Left lung (tissue), 10 donors: ENCODE results near the gene BCAS3. TPM values are rescaled to one million over a fixed set of nuclear protein-coding genes. Genes with fewer than 3 reads are reported as not detected.

Experiments
- ATAC-seq: fragments of 200-7000 bp; cut with Tn5 transposase; one replicate; pipeline ENCODE4 v1.9.1; 2020; ENCODE audit warnings: moderate library complexity
- DNase-seq, 4 donors: peaks; one replicate each; pipeline ENCODE4 v3.0.0-alpha.2; 2013 to 2020
- H3K27ac ChIP-seq, 2 donors: fragments of 200-600 bp; sonication (generic) in 1 of 2; one replicate each; pipeline versions ENCODE4 v1.5.0 to v1.8.0; 2020 to 2021
- H3K27me3 ChIP-seq, 2 donors: fragments of 200-600 bp; sonication (generic) in 1 of 2; one replicate each; pipeline versions ENCODE4 v1.5.0 to v1.8.0; 2020 to 2021
- H3K36me3 ChIP-seq, 2 donors: fragments of 200-600 bp; sonication (generic) in 1 of 2; one replicate each; pipeline versions ENCODE4 v1.5.0 to v1.8.0; 2020 to 2021
- H3K4me1 ChIP-seq, 2 donors: fragments of 200-600 bp; one replicate each; pipeline ENCODE4 v1.8.0; 2021
- H3K4me3 ChIP-seq, 2 donors: fragments of 200-600 bp; sonication (generic) in 1 of 2; one replicate each; pipeline versions ENCODE4 v1.5.0 to v1.8.0; 2020 to 2021; ENCODE audit warnings: mild to moderate bottlenecking in 1 of 2
- H3K9me3 ChIP-seq, 2 donors: fragments of 200-600 bp; sonication (generic) in 1 of 2; one replicate each; pipeline versions ENCODE4 v1.5.0 to v1.8.0; 2020 to 2021
- CTCF ChIP-seq, 2 donors: fragments of 200-600 bp; sonication (generic) in 1 of 2; IDR thresholded peaks; one replicate each; pipeline versions ENCODE4 v1.5.0 to v1.8.0; 2021; ENCODE audit warnings: antibody characterized with exemption in 2 of 2
- intact Hi-C, 2 donors: fragments of 100-400 bp; cut with DNase I; formaldehyde crosslinking; loops; one replicate each; pipeline versions ENCODE4 v1.11.2 to v1.14.2; 2022
- polyA plus RNA-seq, 6 donors: library from polyadenylated mRNA; unstranded; fragments of 120-200 nt; gene quantifications; one replicate each; pipeline ENCODE4 v1.2.1, GENCODE V29; 2013; ENCODE audit not compliant: insufficient read length in 6 of 6
- total RNA-seq, 2 donors: library from RNA; stranded (reverse); fragmentation: NEBNext Ultra II Directional; extraction: Animal tissue kit (Norgen Biotek cat#: 25700); gene quantifications; one replicate each; pipeline ENCODE4 v1.2.1, GENCODE V29; 2021
- donor health status: DM: no; HTN: yes; CAD: no.
- donor health status: DM: no; HTN: no; CAD: no.

The BCAS3 gene
- total and polyA plus RNA-seq, 8 donors: 21.2 to 29.6 (median 28.0) TPM

GRCh38 chr17:61362852-61363600 is 685.4 kb downstream of the BCAS3 start:
- DNase-seq: no peak
- Histone ChIP-seq H3K27ac (no peak overlapping the region), H3K36me3 (no peaks in the 10 kb centered on the region), H3K4me3 (no peak overlapping the region), H3K27me3 (no peaks in the 10 kb centered on the region), H3K4me1 (peaks cover 0 to 7% of the 10 kb centered on the region in 2 donors), H3K9me3 (no peaks in the 10 kb centered on the region)
- no peak for ATAC-seq
- TF ChIP-seq CTCF (IDR thresholded peaks at IDR 0.05): no peak
- intact Hi-C loops: no loop called here

- H3K4me1 ChIP-seq: peaks cover 0 to 7% of the 10 kb centered on the region in 2 donors
- intact Hi-C loops: no loop called here
- no peak overlapping the region for H3K4me3 ChIP-seq
- no peak for DNase-seq
- no peaks in the 10 kb centered on the region for H3K9me3 ChIP-seq
- H3K27me3 ChIP-seq: no peaks in the 10 kb centered on the region
- no peak for ATAC-seq
- H3K36me3 ChIP-seq: no peaks in the 10 kb centered on the region
- no peak for TF ChIP-seq CTCF (IDR thresholded peaks at IDR 0.05)
- H3K27ac ChIP-seq: no peak overlapping the region
Observed at GRCh38 chr17:61363601-61364462, 686.2 kb downstream of the BCAS3 start.

- peaks cover 0 to 7% of the 10 kb centered on the region in 2 donors for H3K4me1 ChIP-seq
- H3K27me3 ChIP-seq: no peaks in the 10 kb centered on the region
- DNase-seq: no peak
- no peak for ATAC-seq
- H3K36me3 ChIP-seq: no peaks in the 10 kb centered on the region
- H3K27ac ChIP-seq: no peak overlapping the region
- no peak for TF ChIP-seq CTCF (IDR thresholded peaks at IDR 0.05)
- no peak overlapping the region for H3K4me3 ChIP-seq
- intact Hi-C loops: no loop called here
- H3K9me3 ChIP-seq: no peaks in the 10 kb centered on the region
Observed at GRCh38 chr17:61364463-61364846, 686.8 kb downstream of the BCAS3 start.

- Histone ChIP-seq H3K36me3 (no peaks in the 10 kb centered on the region), H3K4me3 (no peak overlapping the region), H3K27me3 (no peaks in the 10 kb centered on the region), H3K9me3 (no peaks in the 10 kb centered on the region), H3K27ac (no peak overlapping the region), H3K4me1 (peaks cover 0 to 2% of the 10 kb centered on the region in 2 donors)
- no peak for DNase-seq
- ATAC-seq: no peak
- no peak for TF ChIP-seq CTCF (IDR thresholded peaks at IDR 0.05)
- intact Hi-C loops: no loop called here
Observed at GRCh38 chr17:61366076-61366714, 688.5 kb downstream of the BCAS3 start.
